SU-DHL-6 (cell line): ENCODE measurements around the gene RGS6.
A peak's percentile ranks its signal among the peaks of the same experiment; 100 is the strongest.

ENCODE experiments used
- H2AFZ ChIP-seq: fragments of 200-600 bp; sonication (generic); 2 replicates; pipeline ENCODE4 v1.6.1; 2014; ENCODE audit warnings: low read depth, mild to moderate bottlenecking, moderate library complexity, mixed read lengths, antibody characterized with exemption, low read length; ENCODE audit not compliant: severe bottlenecking
- H3F3A ChIP-seq: fragments of 200-600 bp; shearing (Covaris generic); 2 replicates; pipeline ENCODE4 v1.6.0; 2016; ENCODE audit warnings: antibody characterized with exemption, mild to moderate bottlenecking; ENCODE audit not compliant: insufficient read depth
- H3K27ac ChIP-seq: fragments of 200-600 bp; sonication (generic); 2 replicates; pipeline ENCODE4 v1.5.1; 2016; ENCODE audit warnings: low read depth, mild to moderate bottlenecking, low read length, moderate library complexity, mixed read lengths
- H3K27me3 ChIP-seq: fragments of 200-600 bp; sonication (generic), shearing (Covaris generic); 2 replicates; pipeline ENCODE4 v1.6.0; 2014; ENCODE audit warnings: mild to moderate bottlenecking, low read length
- H3K36me3 ChIP-seq: fragments of 200-600 bp; sonication (generic); 2 replicates; pipeline ENCODE4 v1.6.1; 2014; ENCODE audit warnings: mild to moderate bottlenecking, low read length, mixed read lengths
- H3K4me2 ChIP-seq: fragments of 300-600, 200-600 bp; shearing (Covaris generic), sonication (generic); 2 replicates; pipeline ENCODE4 v1.6.0; 2014; ENCODE audit warnings: low read length, low read depth, mild to moderate bottlenecking; ENCODE audit not compliant: poor library complexity, severe bottlenecking
- H3K4me3 ChIP-seq: fragments of 200-600 bp; sonication (generic); 2 replicates; pipeline ENCODE4 v1.5.1; 2014; ENCODE audit warnings: antibody characterized with exemption, low read length, mild to moderate bottlenecking, mixed read lengths; ENCODE audit not compliant: insufficient read depth, poor library complexity, severe bottlenecking
- H3K79me2 ChIP-seq: fragments of 200-600 bp; sonication (generic); 2 replicates; pipeline ENCODE4 v1.6.1; 2014; ENCODE audit warnings: mild to moderate bottlenecking, low read length, moderate library complexity; ENCODE audit not compliant: insufficient read depth
- H3K9ac ChIP-seq: fragments of 200-600 bp; sonication (generic); 2 replicates; pipeline ENCODE4 v1.7.0; 2014; ENCODE audit warnings: mild to moderate bottlenecking, low read length
- H3K9me2 ChIP-seq: fragments of 200-600 bp; sonication (generic); replicated peaks from 2 replicates; pipeline ENCODE4 v1.6.1; 2014; ENCODE audit warnings: low read length; ENCODE audit not compliant: insufficient read depth
- H3K9me3 ChIP-seq: fragments of 200-600 bp; sonication (generic); 2 replicates; pipeline ENCODE4 v1.6.1; 2014; ENCODE audit warnings: low read length, mixed read lengths; ENCODE audit not compliant: insufficient read depth
- H4K20me1 ChIP-seq: fragments of 200-600 bp; sonication (generic); 2 replicates; pipeline ENCODE4 v1.6.1; 2014; ENCODE audit warnings: low read depth, mild to moderate bottlenecking, antibody characterized with exemption, low read length, moderate library complexity, mixed read lengths
- CTCF ChIP-seq: fragments of 200-600 bp; sonication (generic); IDR thresholded peaks from one replicate; pipeline ENCODE4 v1.5.1; 2017; ENCODE audit warnings: antibody characterized with exemption, mild to moderate bottlenecking, low read length, moderate library complexity; ENCODE audit not compliant: insufficient read depth, poor library complexity, severe bottlenecking
- EZH2phosphoT487 ChIP-seq: fragments of 200-600 bp; sonication (generic), shearing (Covaris generic); conservative IDR thresholded peaks from 2 replicates; pipeline ENCODE4 v1.6.1; 2018; ENCODE audit warnings: mild to moderate bottlenecking, antibody characterized with exemption, low read length, moderate library complexity, mixed read lengths

The RGS6 gene

GRCh38 chr14:72098210-72098609 is 166.0 kb downstream of the RGS6 start:
- no peak overlapping the region for H3K4me3 ChIP-seq
- H2AFZ ChIP-seq = no peak overlapping the region

GRCh38 chr14:72099566-72099965 is 167.3 kb downstream of the RGS6 start:
- H3K4me2 ChIP-seq = no peak overlapping the region
- no peaks in the 10 kb centered on the region for H3K79me2 ChIP-seq
- no peak overlapping the region for H2AFZ ChIP-seq
- H3K4me3 ChIP-seq = no peak overlapping the region
- 0 out of 2 replicates have a peak, but pooled peaks cover 5% of the 10 kb centered on the region for H3K27me3 ChIP-seq
- H4K20me1 ChIP-seq = no peaks in the 10 kb centered on the region
- H3K36me3 ChIP-seq = no peaks in the 10 kb centered on the region
- no peak overlapping the region for H3K27ac ChIP-seq
- H3K9me2 ChIP-seq = no peaks in the 10 kb centered on the region
- no peak overlapping the region for H3K9ac ChIP-seq
- TF ChIP-seq EZH2phosphoT487 (no peak), CTCF (no peak)
- H3F3A ChIP-seq = no peaks in the 10 kb centered on the region
- H3K9me3 ChIP-seq = no peaks in the 10 kb centered on the region

More at GRCh38 chr14:72098210-72098609, 166.0 kb downstream of the RGS6 start:
- Histone ChIP-seq H3F3A (no peaks in the 10 kb centered on the region), H3K4me2 (no peak overlapping the region), H3K9me3 (no peaks in the 10 kb centered on the region), H3K9ac (no peak overlapping the region), H3K27me3 (0 out of 2 replicates have a peak, but pooled peaks cover 5% of the 10 kb centered on the region), H3K9me2 (no peaks in the 10 kb centered on the region), H3K27ac (no peak overlapping the region), H3K36me3 (no peaks in the 10 kb centered on the region), H3K79me2 (no peaks in the 10 kb centered on the region), H4K20me1 (no peaks in the 10 kb centered on the region)
- TF ChIP-seq EZH2phosphoT487 = no peak
- no peak for TF ChIP-seq CTCF

GRCh38 chr14:72104011-72104613 is 171.9 kb downstream of the RGS6 start:
- Histone ChIP-seq H3K27ac (no peak overlapping the region), H2AFZ (no peak overlapping the region), H3K79me2 (no peaks in the 10 kb centered on the region), H3F3A (no peaks in the 10 kb centered on the region), H3K9me2 (no peaks in the 10 kb centered on the region), H3K9ac (no peak overlapping the region), H3K27me3 (no peaks in the 10 kb centered on the region), H3K9me3 (no peaks in the 10 kb centered on the region), H4K20me1 (no peaks in the 10 kb centered on the region), H3K4me3 (no peak overlapping the region), H3K4me2 (no peak overlapping the region), H3K36me3 (no peaks in the 10 kb centered on the region)
- no peak for TF ChIP-seq EZH2phosphoT487
- peak; percentile 70 for TF ChIP-seq CTCF
